ENCODE results near the gene CHRND. TPM values are rescaled to one million over a fixed set of nuclear protein-coding genes. Genes with fewer than 3 reads are reported as not detected.
A peak's percentile ranks its signal among the peaks of the same experiment; 100 is the strongest.

The CHRND gene
- total and polyA plus RNA-seq, 2 of the 8 experiments (the other 6 are each of a cell fraction or from before 2014, with no cell fraction given), result 0.24 TPM; not detected in 1

- no peak overlapping the region for H3K18ac ChIP-seq (ENCODE audit: extremely low read depth, low read length)
- peaks cover 4 to 9% of the 10 kb centered on the region in 2 experiments for H4K20me1 ChIP-seq (replicated peaks in 1 of 2; ENCODE audit: control insufficient read depth in 1 of 2, insufficient read depth in 2 of 2, low read length in 2 of 2)
- peaks cover 5% of the 10 kb centered on the region; the same call in 1 of the 2 replicates for H3K79me1 ChIP-seq (ENCODE audit: low read depth, low read length)
- H3K4me3 ChIP-seq (ENCODE audit: extremely low read depth in 1 of 4, insufficient read depth in 2 of 4, low read depth in 3 of 4, low read length in 4 of 4), result no peak overlapping the region
- no peak overlapping the region for H3K14ac ChIP-seq (ENCODE audit: insufficient read length)
- peaks cover 5% of the 10 kb centered on the region; the same call in 1 of the 2 replicates for H3K23me2 ChIP-seq (ENCODE audit: low read depth, low read length)
- H3K27me3 ChIP-seq (replicated peaks in 1 of 4; ENCODE audit: control insufficient read depth in 3 of 4, extremely low read depth in 1 of 4, insufficient read depth in 3 of 4, low read length in 3 of 4), result no peaks in the 10 kb centered on the region
- CTCF ChIA-PET (ENCODE audit: partially characterized antibody), result interaction anchor here (0.7 to 3.8 kb wide), 7 partner anchors 9 to 183 kb away, joined by 3 to 23 read pairs (median 3); no protein-coding TSS in a partner anchor
- TF ChIP-seq POLR2AphosphoS5 (IDR thresholded peaks at IDR 0.05; ENCODE audit: low read depth, low read length) (0 out of 2 replicates have a peak, but pooled peaks have one; percentile 26), YY1 (IDR thresholded peaks at IDR 0.05; ENCODE audit: low read depth, low read length) (no peak), KDM5A (IDR thresholded peaks at IDR 0.05; ENCODE audit: low read length) (no peak)
- H4K5ac ChIP-seq (ENCODE audit: insufficient read length, low read depth, low read length), result no peak overlapping the region
- DNase-seq (ENCODE audit: low read depth in 1 of 2, low spot score in 2 of 2) (peak in 1 of 2 experiments; percentile 30), FAIRE-seq (no peak)
- H2BK15ac ChIP-seq (ENCODE audit: low read length), result no peak overlapping the region
- H3K4ac ChIP-seq (replicated peaks; ENCODE audit: insufficient read length, low read depth, low read length), result no peak overlapping the region
- no peak overlapping the region for H3K23ac ChIP-seq (ENCODE audit: insufficient read length)
- H3K79me2 ChIP-seq (ENCODE audit: control insufficient read depth in 1 of 2, insufficient read depth in 2 of 2, low read length in 2 of 2), result peaks cover 0 to 24% of the 10 kb centered on the region in 2 experiments; a peak in 2 of 4 replicates
- H2AFZ ChIP-seq (ENCODE audit: low read length), result no peak overlapping the region
- H4K91ac ChIP-seq (replicated peaks; ENCODE audit: insufficient read length, low read length), result no peak overlapping the region
- no peak overlapping the region for H2BK20ac ChIP-seq (ENCODE audit: low read length)
- no peaks in the 10 kb centered on the region for H3K9me3 ChIP-seq (ENCODE audit: insufficient read depth in 2 of 2, low read depth in 1 of 2, low read length in 1 of 2)
- no peak overlapping the region for H3K56ac ChIP-seq (replicated peaks; ENCODE audit: insufficient read length, low read depth, low read length)
- H4K8ac ChIP-seq (ENCODE audit: extremely low read depth, insufficient read depth, low read length), result peak overlapping the region; percentile 62
- no peak overlapping the region for H3K27ac ChIP-seq (ENCODE audit: low read depth, low read length)
- no peak overlapping the region for H3K9ac ChIP-seq (replicated peaks in 1 of 4; ENCODE audit: extremely low read depth in 1 of 4, low read depth in 3 of 4, low read length in 3 of 4)
- no peak overlapping the region for H2BK120ac ChIP-seq (replicated peaks; ENCODE audit: low read depth, low read length)
- H2BK5ac ChIP-seq (ENCODE audit: low read depth, low read length), result no peak overlapping the region
- H3K4me2 ChIP-seq (ENCODE audit: insufficient read depth in 1 of 2, low read depth in 2 of 2, low read length in 2 of 2), result no peak overlapping the region
- POLR2A ChIA-PET (ENCODE audit: partially characterized antibody), result interaction anchor here (2.8 kb wide), 1 partner anchor 12 kb away, joined by 12 read pairs; no protein-coding TSS in a partner anchor
- WGBS, 2 experiments (ENCODE audit: extremely low coverage in 1 of 2, insufficient coverage in 1 of 2, insufficient read length in 1 of 2, insufficient replicate concordance in 2 of 2, low coverage in 1 of 2, low lambda C conversion rate in 2 of 2, missing lambda C conversion rate in 1 of 2), result 90% methylated on average over 17 of the region's 17 CpGs; no CpG with 5 or more reads in 1 of the 2 experiments
- H2AK5ac ChIP-seq (ENCODE audit: low read depth, low read length), result no peak overlapping the region
- 0 out of 2 replicates have a peak overlapping the region, but pooled peaks have one; percentile 17 for H2BK12ac ChIP-seq (ENCODE audit: low read depth, low read length)
- no peaks in the 10 kb centered on the region for H3K4me1 ChIP-seq (replicated peaks in 1 of 4; ENCODE audit: control insufficient read depth in 3 of 4, insufficient read depth in 4 of 4, low read length in 3 of 4)
- peaks cover 0 to 9% (median under 1%) of the 10 kb centered on the region in 4 experiments; a peak in 2 of 8 replicates for H3K36me3 ChIP-seq (ENCODE audit: control insufficient read depth in 2 of 4, insufficient read depth in 4 of 4, low read length in 3 of 4)
These were observed 19.8 kb downstream of the CHRND start for GRCh38 chr2:232545511-232546375.
